ENCODE results near the gene PLA2G2F.

PLA2G2F gene, protein sequence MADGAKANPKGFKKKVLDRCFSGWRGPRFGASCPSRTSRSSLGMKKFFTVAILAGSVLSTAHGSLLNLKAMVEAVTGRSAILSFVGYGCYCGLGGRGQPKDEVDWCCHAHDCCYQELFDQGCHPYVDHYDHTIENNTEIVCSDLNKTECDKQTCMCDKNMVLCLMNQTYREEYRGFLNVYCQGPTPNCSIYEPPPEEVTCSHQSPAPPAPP

DNA sequence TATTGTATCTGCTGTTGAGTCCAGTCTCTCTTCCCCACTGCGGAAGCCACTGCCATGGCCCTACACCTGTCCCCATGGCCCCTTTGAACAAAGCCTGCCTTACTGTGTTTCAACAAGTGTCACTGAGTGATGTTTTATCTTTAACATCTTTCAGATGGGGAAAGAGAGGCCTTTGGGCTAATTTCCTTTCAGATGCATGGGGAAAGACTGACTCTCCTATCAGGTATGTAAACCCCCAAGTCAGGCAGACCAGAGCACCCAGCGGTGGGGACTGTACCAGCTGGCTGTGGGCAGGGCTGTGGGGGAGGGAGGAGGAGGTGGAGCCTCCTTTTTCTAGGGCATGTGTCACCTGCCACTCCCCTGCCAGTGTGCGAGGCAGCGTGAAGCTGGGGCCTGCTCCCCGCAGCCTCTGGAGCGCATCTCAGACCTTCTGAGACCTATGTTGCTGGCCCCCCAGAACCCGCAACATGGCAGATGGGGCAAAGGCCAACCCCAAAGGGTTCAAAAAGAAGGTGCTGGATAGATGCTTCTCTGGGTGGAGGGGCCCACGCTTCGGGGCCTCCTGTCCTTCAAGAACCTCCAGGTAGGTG, at the start of gene PLA2G2F:
Gene PLA2G2F, plus strand, starts transcription at position 363 of the 590 bp plus-strand sequence. Its CDS starts 105 bp downstream, at position 468.
- no peak for DNase-seq (ENCODE audit: low read depth, low spot score)

DNA sequence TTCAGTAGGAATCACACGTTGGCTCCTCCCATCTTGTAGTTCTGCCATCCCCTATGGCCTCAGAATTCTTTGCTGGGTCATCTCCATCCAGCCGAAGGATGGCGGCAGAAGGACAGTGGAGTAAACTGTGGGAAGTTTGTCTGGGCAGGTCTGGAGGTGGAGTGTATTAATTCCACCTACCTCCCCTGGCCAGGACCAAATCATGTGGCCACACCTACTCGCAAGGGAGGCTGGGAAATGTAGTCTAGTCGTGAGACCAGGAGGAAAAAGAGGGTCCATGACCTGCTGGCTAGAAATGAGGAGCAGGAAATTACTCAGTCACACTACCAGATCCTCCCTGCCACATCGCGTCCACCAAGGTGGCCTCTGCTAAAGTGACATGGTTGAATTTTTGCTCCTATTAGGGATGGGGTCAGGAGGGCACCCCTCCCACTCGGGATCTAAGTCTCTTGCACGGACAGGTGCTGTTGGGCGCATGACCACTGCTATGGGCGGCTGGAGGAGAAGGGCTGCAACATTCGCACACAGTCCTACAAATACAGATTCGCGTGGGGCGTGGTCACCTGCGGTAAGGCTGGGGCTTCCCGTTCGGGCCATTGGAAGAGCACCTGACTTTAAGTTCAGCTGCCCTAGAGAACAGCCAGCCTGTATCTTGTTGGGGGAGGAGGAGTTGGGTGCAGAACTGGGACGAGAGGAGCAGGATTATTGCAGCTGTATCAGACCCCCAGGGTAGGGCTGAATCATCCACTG, 49.6 kb upstream of the PLA2G2F start:
- no peak for DNase-seq (ENCODE audit: low read depth, low spot score)

DNA sequence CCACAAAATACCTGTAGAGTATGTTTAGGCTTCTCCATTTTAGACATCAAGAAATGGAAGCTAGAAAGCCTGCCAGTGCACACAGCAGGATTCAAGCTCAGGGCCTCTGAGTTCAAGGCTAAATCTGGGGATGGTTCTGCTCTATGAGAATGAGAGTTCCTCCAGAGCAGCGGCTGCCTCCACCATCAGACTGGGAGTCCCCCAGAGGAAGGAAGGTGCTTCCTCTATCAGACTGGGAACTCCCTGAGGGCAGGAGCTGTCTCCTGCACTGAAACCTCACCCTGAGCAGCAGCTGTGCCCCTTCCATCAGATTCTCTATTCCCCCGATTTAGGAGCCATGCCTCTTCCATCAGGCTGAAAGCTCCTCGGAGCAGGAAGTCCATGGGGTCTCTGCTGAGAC, 49.0 kb upstream of the PLA2G2F start:
- DNase-seq (ENCODE audit: low read depth, low spot score), result no peak

DNA sequence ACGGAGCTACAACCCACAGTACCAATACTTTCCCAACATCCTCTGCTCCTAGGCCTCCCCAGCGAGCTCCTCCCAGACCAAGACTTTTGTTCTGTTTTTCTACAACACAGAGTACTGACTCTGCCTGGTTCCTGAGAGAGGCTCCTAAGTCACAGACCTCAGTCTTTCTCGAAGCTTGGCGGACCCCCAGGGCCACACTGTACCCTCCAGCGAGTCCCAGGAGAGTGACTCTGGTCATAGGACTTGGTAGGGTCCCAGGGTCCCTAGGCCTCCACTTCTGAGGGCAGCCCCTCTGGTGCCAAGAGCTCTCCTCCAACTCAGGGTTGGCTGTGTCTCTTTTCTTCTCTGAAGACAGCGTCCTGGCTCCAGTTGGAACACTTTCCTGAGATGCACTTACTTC, 48.5 kb upstream of the PLA2G2F start:
- no peak for DNase-seq (ENCODE audit: low read depth, low spot score)

DNA sequence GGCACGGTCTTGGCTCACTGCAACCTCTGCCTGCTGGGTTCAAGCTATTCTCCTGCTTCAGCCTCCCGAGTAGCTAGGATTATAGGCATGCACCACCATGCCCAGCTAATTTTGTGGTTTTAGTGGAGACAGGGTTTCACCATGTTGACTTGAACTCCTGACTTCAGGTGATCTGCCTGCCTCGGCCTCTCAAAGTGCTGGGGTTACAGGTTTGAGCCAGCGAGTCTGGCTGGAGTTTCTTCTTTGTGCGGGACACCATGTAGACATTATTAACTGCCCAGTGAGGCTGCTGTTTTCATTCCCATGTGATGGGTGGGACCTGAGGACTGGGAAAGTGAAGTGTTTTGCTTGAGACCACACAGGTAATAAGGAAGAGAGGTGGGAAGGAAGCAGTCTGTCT, 45.8 kb upstream of the PLA2G2F start:
- no peak for DNase-seq (ENCODE audit: low read depth, low spot score)

DNA sequence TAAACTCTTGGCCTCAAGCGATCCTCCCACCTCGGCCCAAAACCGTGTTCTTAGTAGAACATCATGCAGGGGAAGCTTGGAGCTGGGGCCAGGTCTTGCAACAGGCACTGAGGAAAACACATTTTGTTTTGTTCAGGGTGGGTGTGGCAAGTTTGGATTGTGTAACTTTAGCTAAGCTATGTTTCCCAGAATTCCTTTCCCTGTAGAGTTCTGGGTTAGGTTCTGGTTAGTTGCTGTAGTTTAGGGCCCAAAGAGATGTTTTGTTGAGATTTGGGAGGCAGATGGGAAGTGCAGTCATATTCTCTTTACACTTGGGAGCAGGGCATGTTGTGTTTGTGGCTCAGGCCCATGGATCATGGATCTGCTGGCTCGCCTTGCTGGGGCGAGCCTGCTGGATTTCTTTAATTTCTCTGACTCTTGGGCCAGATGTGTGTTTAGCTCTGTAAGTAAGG, 45.2 kb upstream of the PLA2G2F start:
- DNase-seq (ENCODE audit: low read depth, low spot score), result no peak

DNA sequence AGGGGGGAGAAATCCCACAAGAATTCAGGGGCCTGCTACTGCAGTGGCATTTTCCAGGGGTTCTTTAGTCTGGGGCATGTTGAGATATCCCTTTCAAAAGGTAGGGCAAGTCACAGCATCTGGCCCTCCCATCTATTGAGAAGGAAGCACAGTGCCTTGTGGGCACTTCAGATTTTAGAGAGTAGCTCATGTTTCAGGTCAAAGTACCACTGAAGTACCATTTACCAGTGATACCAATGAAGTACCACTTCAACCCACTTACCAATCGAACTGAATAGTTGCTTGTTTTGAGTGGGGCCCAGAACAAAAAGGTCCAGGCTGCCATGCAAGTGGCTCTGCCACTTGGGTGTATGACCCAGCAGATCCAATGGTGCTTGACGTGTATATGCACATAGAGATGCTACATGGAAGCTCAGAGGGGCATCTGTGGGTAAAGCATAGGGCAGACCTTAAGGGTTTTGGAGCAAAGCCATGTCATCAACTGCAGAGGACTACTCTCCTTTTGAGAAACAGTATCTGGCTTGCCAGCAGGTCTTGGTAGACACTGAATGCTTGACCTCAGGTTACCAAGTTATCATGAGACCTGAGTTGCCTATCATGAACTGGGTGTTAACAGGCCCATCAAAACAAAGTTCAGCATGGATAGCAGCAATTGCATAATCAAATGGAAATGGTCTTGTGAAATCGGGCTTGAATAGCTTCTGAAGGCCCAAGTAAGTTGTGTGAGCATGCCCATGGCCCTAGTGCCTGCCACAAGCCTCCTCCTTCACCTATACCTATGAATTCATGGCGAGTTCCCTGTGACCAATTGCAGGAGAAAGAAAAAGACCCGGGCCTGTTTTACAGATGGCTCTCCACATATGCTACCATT, 43.3 kb upstream of the PLA2G2F start:
- DNase-seq (ENCODE audit: low read depth, low spot score), result no peak

DNA sequence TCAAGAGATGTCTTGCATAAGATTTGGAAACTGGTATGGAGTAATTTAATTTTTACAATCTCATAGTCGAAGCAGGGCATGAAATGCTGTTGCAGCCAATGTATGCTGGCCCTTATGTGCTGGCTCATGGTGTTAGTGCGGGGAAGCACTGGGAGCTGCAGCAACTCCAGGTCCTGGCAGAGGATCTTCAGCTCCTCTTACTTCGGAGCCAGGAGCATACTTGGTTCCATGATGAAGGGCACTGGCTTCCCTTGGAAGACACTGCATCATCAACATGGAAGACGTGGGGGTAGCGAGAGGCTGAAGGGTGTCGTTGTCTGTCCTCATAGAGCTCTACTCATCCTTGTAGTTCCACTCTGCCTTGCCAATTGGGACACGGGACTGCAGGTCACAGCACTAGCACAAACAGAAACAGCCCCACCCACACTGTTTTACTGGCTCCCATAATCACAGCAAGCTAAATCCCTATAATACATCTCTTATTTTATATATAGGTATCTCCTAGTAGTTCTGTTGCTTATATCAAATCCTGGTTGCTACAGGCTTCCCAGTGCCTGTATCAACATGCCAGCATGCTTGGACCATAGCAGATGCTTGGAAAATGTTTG, 42.2 kb upstream of the PLA2G2F start:
- DNase-seq (ENCODE audit: low read depth, low spot score), result no peak

DNA sequence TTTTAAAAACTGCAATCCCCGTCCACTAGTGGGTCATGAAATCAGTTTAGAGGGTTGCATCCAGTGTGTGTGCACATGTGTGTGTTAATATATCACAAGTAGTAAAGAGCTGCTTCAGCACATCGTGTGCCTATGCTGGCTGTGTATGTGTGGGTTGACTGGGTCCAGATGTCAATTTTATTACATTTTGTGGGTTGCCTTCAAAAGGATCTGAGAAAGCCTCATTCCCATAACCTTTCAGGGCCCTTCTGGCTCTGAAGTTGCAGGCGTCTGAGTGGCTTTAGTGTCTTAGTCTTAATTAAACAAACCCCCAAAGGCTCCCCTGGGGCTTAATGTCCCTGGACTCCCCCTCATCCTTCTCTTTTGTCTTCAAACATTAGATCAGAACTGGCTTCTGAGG, 39.6 kb upstream of the PLA2G2F start:
- no peak for DNase-seq (ENCODE audit: low read depth, low spot score)

DNA sequence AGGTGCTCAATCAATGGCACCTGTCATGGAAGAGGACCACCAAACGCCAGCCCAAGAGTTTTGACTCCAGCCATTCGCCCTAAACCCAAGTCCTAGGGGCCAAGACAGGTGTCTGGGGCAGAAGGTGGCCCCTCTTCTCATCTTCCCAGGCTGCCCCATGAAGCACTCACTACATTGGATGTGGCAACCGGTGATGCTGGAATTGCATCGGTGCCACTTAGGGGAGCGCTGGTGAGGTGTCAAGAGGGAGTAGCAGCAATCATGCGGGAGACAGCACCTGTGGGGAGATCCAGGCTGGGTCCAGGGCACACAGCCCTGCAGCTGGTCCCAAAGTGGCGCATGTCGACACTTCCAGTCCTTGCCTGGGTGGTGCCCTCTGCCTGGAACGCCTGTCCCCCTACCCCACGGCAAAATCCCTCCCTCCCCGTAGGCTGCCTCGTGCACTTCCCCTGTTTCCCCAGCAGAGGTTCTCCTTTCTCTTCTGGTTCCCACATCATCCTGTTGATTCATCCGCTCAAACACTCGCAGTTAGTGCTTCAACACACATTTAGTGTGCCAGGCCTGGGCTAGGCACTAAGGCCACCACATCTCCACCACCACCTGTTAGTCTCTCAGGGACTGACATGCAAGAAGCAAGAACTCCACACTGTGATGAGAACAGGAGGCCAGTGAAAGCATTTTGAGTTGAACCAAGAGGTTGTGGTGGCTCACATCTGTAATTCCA, 38.3 kb upstream of the PLA2G2F start:
- no peak for DNase-seq (ENCODE audit: low read depth, low spot score)

DNA sequence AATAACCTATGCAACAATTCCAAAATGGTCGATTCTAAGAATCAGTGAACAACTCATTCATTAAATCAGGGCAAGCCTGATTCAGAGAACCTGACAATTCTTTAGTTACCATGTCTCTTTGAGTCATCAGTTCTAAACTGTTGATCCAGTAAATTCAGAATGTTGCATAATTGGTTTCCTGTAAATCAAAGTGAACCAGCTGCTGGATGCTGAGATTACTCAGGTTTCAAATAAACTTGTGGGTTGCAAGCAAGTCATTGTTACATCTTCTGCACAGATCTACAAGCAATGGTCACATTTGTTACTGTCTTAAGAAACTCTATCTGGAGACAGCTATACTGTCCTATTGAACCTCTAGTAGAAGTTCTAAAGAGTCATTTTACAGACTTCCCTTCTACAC, 36.2 kb upstream of the PLA2G2F start:
- no peak for DNase-seq (ENCODE audit: low read depth, low spot score)

DNA sequence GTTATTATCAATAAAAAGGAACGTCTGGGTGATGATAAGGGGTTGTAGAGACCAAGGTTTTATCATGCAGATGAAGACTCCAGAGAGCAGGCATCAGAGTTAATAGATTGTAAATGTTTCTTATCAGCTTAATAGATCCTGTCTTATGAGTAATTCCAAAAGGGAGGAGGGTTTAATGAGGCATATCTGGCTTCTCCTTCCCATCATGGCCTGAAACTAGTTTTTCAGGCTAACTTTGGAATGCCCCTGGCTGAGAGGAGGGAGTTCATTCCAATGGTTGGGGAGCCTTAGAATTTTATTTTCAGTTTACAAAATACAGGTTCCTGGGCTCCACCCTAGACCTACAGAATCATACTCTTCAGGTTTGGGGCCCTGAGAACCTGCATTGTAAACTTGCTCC, 33.3 kb upstream of the PLA2G2F start:
- no peak for DNase-seq (ENCODE audit: low read depth, low spot score)

DNA sequence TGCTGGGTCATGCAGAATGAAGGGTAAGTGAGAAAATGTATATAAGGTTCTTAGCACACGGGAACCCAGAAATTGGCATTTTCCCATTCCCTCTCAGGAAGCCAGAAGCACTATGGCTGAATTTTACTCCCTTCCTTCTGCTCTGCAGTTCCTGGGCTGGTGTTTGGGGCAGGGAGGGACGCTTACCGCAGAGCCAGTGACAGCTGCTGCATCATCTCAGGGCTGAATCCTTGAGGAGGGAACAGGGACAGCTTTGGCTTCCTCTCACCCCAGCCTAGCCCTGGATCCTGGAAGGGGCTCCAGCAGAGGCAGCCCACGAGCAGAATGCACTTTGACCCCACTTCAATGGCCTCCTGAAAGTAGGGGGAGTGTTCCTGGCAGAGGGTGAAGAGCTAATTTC, 31.8 kb upstream of the PLA2G2F start:
- DNase-seq (ENCODE audit: low read depth, low spot score), result no peak

DNA sequence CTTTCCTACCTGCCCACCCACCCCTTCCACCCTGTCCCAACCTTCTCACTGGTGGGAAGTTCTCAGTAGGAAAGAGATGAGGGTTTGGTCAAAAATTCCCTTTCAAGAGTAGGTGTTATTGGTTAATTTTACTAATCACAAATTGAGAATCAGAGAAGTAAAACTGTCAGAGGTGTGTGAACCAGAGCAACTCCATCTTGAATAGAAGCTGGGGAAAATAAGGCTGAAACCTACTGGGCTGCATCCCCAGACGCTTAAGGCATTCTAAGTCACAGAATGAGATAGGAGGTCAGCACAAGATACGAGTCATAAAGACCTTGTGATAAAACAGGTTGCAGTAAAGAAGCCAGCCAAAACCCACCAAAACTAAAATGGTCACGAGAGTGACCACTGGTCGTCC, 31.3 kb upstream of the PLA2G2F start:
- no peak for DNase-seq (ENCODE audit: low read depth, low spot score)

DNA sequence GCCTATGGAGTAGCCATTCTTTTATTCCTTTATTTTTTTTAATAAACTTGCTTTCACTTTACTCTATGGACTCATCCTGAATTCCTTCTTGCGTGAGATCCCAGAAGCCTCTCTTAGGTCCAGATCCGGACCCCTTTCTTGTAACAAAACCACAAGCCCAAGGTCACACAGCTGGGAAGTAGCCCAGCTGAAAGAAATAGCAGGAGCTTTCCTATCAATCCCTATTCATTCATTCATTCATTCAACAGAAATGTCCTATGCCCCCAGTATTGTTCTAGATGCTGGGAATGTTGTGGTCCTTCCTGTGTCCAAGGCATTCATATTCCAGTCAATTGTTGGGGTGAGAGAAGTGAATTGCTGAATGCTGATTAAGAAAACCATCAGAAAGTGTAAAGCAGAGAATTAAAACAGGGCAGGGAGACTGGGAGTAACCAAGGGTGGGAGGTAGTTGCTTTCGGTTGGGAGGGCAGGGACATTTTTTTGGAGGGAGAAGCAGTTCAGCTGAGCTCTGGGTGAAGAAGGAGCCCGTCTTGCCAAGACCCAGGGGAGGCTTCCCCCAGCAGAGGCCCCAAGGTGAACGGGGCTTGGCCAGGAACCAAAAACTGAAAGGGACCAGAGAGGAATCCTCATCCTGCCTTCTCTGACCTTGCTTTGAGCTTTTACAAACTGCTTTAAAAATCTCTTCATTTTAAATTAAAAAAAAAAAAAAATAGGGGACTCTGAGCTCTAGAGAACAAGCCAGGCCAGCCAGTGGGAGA, 30.6 kb upstream of the PLA2G2F start:
- no peak for DNase-seq (ENCODE audit: low read depth, low spot score)

DNA sequence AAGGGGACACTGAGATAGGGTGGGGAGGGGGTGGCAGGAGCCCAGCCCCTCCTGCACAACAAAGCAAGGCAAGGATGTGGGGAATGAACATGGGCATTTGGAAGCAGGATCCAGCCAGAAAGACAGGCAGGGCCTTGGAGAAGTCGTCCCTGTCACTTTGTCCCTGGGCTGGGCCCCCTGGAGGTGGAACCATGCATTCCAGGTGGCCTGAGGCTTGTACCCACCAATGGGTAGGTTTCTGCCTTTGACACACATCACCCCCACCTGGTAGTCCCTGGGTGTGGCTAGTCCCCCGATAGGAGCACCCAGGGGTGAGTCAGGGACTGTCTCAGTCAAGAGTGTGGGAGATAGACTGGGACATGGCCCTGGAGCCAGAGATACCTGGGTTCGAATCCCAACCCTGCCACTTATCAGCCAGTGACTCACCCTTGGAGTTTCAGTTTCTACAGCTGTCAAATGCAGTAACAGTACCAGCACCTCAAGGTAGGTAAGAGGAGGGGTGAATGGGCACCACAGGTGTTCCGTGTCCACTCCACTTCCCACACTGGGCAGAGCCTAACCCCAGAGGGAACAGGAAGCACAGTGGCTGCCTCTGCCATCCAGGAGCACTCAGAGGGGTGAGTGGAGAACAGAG, 29.8 kb upstream of the PLA2G2F start:
- DNase-seq (ENCODE audit: low read depth, low spot score), result no peak

DNA sequence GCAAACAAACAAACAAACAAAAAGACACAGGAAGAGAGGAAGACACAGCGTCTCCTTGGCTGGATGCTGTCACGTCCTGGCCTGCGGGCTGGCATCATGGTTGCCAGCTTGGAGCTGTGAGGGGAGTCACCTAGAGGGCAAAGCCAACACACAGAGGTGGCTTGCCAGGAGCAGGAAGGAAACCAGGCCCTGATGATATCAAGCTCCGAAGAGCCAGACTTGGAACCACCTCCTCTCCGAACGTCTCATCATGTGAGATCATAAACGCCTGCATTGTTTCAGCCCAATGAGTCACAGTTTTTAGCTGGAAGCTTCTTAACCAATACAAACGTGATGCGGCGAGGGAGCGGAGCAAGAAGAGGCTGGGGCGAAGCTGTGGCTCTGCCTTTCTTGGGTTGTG, 28.4 kb upstream of the PLA2G2F start:
- DNase-seq (ENCODE audit: low read depth, low spot score), result no peak

DNA sequence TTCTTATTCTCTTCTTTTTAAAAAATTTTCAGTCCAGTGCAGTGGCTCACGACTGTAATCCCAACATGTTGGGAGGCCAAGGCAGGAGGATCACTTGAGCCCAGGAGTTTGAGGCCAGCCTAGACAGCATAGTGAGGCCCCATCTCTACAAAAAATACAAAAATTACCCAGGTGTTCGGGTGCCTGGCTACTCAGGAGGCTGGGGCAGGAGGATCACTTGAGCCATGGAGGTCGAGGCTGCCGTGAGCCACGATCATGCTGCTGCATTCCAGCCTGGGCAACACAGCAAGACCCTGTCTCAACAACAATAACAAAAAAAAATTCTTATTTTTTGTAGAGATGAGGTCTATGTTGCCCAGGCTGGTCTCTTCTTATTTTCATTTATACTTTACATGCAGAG, 27.7 kb upstream of the PLA2G2F start:
- no peak for DNase-seq (ENCODE audit: low read depth, low spot score)

DNA sequence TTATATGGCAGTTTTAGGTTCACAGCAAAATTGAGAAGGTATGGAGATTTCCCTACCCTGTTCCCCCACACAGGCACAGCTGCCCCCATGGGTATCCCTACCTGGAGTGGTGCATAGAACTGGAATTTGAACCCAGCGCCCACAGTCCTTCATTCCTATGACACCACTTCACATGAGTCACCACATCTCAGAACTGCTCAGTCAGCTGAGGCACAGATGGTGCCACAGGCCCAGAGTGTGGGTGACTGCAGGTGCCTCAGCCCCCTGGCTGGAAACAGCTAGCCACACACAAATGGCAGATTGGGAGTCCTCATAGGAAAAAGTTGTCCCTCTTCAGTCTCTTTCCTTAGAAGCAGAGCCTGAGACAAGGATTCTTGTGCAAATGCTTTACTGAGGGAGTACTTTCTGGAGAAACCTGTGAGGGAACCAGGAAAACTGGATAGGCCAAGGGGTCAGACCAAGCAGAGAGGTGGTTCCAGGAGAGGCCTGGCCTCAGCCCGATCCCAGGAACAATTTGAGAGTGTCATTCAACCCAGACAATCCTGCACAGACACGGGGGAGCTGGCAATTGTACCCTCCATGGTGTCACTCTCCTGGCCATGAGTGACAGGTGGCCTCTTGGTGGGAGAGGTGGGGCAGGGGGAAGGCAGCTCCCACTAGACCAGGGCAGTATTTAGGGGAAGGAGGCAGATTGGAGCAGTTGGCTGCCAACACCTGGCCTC, 26.7 kb upstream of the PLA2G2F start:
- no peak for DNase-seq (ENCODE audit: low read depth, low spot score)

All from activated CD4-positive, CD25-positive, alpha-beta regulatory T cell treated with anti-CD3 and anti-CD28 coated beads, Interleukin-2, amount 50 U/mL, for 16 hours (primary cell).